ENCODE measurements around the gene SPATC1L. TPM values are rescaled to one million over a fixed set of nuclear protein-coding genes. Genes with fewer than 3 reads are reported as not detected.
"Not testable (repeated sequence)": the region's sequence is repeated elsewhere in the genome, so short reads cannot be mapped to it uniquely, and the experiment has no call there.

Gene SPATC1L
- total RNA-seq, 1 experiment from 2014 or later: 16.7 TPM

DNA sequence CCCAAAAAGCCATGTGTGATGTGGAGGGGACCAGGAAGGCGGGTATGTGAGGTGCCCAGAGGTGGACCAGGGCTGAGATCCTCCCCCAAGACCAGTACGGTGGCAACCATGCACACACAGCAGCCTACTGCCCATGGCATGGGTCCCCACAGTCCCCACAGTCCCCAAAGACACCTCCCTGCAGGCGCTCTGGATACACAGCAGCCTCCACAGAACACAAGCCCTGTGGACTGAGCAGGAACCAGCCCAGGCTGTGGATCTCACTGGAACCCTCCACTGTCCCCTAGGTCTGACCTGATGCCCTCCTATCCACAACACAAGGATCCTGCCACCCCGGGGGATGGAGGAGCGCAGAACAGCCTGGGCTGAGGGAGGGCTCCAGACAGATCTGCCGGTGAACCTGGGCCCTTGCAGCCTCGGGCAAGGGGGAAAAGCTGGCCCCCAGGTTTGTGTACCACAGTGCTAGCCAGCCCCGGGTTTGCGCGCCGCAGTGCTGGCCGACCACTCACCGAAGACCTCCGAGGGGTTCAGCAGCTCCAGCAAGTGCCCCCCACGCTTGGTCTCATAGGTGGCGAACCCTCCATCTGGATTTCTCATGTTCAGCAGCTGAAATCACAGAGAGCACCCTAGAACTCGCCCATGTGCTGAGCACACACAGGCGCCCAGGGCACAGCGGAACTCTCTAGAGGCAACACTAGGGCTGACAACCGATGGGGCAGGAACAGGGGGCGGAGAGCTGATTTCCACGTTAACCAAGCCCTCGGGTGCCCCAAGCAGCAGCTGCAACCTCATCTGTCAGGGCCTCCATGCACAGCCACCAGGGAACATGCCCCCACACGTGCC lies 22.1 kb upstream of the SPATC1L start:
- H3K4me2 ChIP-seq (ENCODE audit: low read depth, low read length, poor library complexity, severe bottlenecking): no peak overlapping the region
- no peaks in the 10 kb centered on the region for H3K9me3 ChIP-seq (ENCODE audit: low read length)
- no peaks in the 10 kb centered on the region for H3K27me3 ChIP-seq (ENCODE audit: low read length)
- no peak overlapping the region for H3K9ac ChIP-seq (ENCODE audit: low read length)
- H4K20me1 ChIP-seq (ENCODE audit: insufficient read depth, low read depth, low read length): no peaks in the 10 kb centered on the region
- peaks cover 12% of the 10 kb centered on the region for H3K36me3 ChIP-seq (ENCODE audit: insufficient read depth, low read length)
- no peak overlapping the region for H2AFZ ChIP-seq (ENCODE audit: low read length)
- no peaks in the 10 kb centered on the region for H3K79me2 ChIP-seq (ENCODE audit: low read length)
- no peak overlapping the region for H3K4me3 ChIP-seq (ENCODE audit: low read length)
- H3K27ac ChIP-seq (ENCODE audit: low read length): no peak overlapping the region
- no peak for DNase-seq
- no peaks in the 10 kb centered on the region for H3K4me1 ChIP-seq (ENCODE audit: low read length)
- H3K9me2 ChIP-seq (replicated peaks; ENCODE audit: insufficient read depth, low read length): no peaks in the 10 kb centered on the region

- no peak for DNase-seq
- Histone ChIP-seq H3K4me3 (ENCODE audit: low read length) (no peak overlapping the region), H3K27ac (ENCODE audit: low read length) (no peak overlapping the region), H3K9me2 (replicated peaks; ENCODE audit: insufficient read depth, low read length) (no peaks in the 10 kb centered on the region), H3K4me1 (ENCODE audit: low read length) (no peaks in the 10 kb centered on the region), H3K36me3 (ENCODE audit: insufficient read depth, low read length) (peaks cover 12% of the 10 kb centered on the region), H2AFZ (ENCODE audit: low read length) (no peak overlapping the region), H3K79me2 (ENCODE audit: low read length) (no peaks in the 10 kb centered on the region), H3K9me3 (ENCODE audit: low read length) (no peaks in the 10 kb centered on the region), H3K9ac (ENCODE audit: low read length) (no peak overlapping the region), H3K4me2 (ENCODE audit: low read depth, low read length, poor library complexity, severe bottlenecking) (no peak overlapping the region), H4K20me1 (ENCODE audit: insufficient read depth, low read depth, low read length) (no peaks in the 10 kb centered on the region), H3K27me3 (ENCODE audit: low read length) (no peaks in the 10 kb centered on the region)
Measured at GRCh38 chr21:46205766-46206162, 21.5 kb upstream of the SPATC1L start.

GRCh38 chr21:46205166-46205565 lies 20.9 kb upstream of the SPATC1L start:
- Histone ChIP-seq H3K27ac (ENCODE audit: low read length) (no peak overlapping the region), H4K20me1 (ENCODE audit: insufficient read depth, low read depth, low read length) (no peaks in the 10 kb centered on the region), H3K9me3 (ENCODE audit: low read length) (no peaks in the 10 kb centered on the region), H3K9ac (ENCODE audit: low read length) (no peak overlapping the region), H3K4me2 (ENCODE audit: low read depth, low read length, poor library complexity, severe bottlenecking) (no peak overlapping the region), H3K4me1 (ENCODE audit: low read length) (no peaks in the 10 kb centered on the region), H3K9me2 (replicated peaks; ENCODE audit: insufficient read depth, low read length) (no peaks in the 10 kb centered on the region), H3K36me3 (ENCODE audit: insufficient read depth, low read length) (peaks cover 18% of the 10 kb centered on the region), H3K27me3 (ENCODE audit: low read length) (no peaks in the 10 kb centered on the region), H2AFZ (ENCODE audit: low read length) (no peak overlapping the region), H3K79me2 (ENCODE audit: low read length) (no peaks in the 10 kb centered on the region), H3K4me3 (ENCODE audit: low read length) (no peak overlapping the region)
- DNase-seq: no peak

GRCh38 chr21:46203203-46203600 lies 18.9 kb upstream of the SPATC1L start:
- Histone ChIP-seq H3K36me3 (ENCODE audit: insufficient read depth, low read length) (peaks cover 35% of the 10 kb centered on the region), H3K4me2 (ENCODE audit: low read depth, low read length, poor library complexity, severe bottlenecking) (no peak overlapping the region), H3K9me2 (replicated peaks; ENCODE audit: insufficient read depth, low read length) (no peaks in the 10 kb centered on the region), H3K79me2 (ENCODE audit: low read length) (peaks cover 5% of the 10 kb centered on the region), H3K27ac (ENCODE audit: low read length) (no peak overlapping the region), H3K4me1 (ENCODE audit: low read length) (no peaks in the 10 kb centered on the region), H3K27me3 (ENCODE audit: low read length) (no peaks in the 10 kb centered on the region), H3K9ac (ENCODE audit: low read length) (no peak overlapping the region), H2AFZ (ENCODE audit: low read length) (no peak overlapping the region), H3K9me3 (ENCODE audit: low read length) (no peaks in the 10 kb centered on the region), H3K4me3 (ENCODE audit: low read length) (no peak overlapping the region), H4K20me1 (ENCODE audit: insufficient read depth, low read depth, low read length) (no peaks in the 10 kb centered on the region)
- no peak for DNase-seq

GRCh38 chr21:46202592-46203202 lies 18.4 kb upstream of the SPATC1L start:
- Histone ChIP-seq H3K9me2 (replicated peaks; ENCODE audit: insufficient read depth, low read length) (no peaks in the 10 kb centered on the region), H3K9me3 (ENCODE audit: low read length) (no peaks in the 10 kb centered on the region), H3K27me3 (ENCODE audit: low read length) (no peaks in the 10 kb centered on the region), H4K20me1 (ENCODE audit: insufficient read depth, low read depth, low read length) (no peaks in the 10 kb centered on the region), H3K79me2 (ENCODE audit: low read length) (peaks cover 6% of the 10 kb centered on the region), H3K4me3 (ENCODE audit: low read length) (no peak overlapping the region), H3K4me2 (ENCODE audit: low read depth, low read length, poor library complexity, severe bottlenecking) (no peak overlapping the region), H3K9ac (ENCODE audit: low read length) (no peak overlapping the region), H3K27ac (ENCODE audit: low read length) (no peak overlapping the region), H3K4me1 (ENCODE audit: low read length) (no peaks in the 10 kb centered on the region), H2AFZ (ENCODE audit: low read length) (no peak overlapping the region), H3K36me3 (ENCODE audit: insufficient read depth, low read length) (peaks cover 35% of the 10 kb centered on the region)
- no peak for DNase-seq

DNA sequence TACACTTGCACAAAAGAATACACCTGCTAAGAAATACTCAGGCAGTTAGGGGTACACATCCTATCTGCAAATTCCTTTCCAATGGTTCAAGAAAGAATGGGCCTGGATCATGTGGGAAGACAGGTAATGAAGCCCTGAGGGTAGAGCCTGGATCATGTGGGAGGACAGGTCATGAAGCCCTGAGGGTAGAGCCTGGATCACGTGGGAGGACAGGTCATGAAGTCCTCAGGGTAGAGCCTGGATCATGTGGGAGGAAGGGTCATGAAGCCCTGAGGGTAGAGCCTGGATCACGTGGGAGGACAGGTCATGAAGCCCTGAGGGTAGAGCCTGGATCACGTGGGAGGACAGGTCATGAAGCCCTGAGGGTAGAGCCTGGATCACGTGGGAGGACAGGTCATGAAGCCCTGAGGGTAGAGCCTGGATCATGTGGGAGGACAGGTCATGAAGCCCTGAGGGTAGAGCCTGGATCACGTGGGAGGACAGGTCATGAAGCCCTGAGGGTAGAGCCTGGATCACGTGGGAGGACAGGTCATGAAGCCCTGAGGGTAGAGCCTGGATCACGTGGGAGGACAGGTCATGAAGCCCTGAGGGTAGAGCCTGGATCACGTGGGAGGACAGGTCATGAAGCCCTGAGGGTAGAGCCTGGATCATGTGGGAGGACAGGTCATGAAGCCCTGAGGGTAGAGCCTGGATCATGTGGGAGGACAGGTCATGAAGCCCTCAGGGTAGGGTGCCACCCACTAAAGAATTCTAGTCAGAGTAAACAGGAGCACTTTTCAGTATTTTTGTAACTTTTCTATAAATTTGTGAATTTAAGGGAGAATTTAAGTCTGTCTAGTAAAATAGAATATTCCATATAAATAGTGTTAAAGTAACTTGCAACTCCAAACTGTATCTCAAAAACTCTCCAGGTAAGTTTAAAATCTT lies 16.9 kb upstream of the SPATC1L start:
- not testable (repeated sequence) for DNase-seq; H3K79me2 ChIP-seq (ENCODE audit: low read length)

DNA sequence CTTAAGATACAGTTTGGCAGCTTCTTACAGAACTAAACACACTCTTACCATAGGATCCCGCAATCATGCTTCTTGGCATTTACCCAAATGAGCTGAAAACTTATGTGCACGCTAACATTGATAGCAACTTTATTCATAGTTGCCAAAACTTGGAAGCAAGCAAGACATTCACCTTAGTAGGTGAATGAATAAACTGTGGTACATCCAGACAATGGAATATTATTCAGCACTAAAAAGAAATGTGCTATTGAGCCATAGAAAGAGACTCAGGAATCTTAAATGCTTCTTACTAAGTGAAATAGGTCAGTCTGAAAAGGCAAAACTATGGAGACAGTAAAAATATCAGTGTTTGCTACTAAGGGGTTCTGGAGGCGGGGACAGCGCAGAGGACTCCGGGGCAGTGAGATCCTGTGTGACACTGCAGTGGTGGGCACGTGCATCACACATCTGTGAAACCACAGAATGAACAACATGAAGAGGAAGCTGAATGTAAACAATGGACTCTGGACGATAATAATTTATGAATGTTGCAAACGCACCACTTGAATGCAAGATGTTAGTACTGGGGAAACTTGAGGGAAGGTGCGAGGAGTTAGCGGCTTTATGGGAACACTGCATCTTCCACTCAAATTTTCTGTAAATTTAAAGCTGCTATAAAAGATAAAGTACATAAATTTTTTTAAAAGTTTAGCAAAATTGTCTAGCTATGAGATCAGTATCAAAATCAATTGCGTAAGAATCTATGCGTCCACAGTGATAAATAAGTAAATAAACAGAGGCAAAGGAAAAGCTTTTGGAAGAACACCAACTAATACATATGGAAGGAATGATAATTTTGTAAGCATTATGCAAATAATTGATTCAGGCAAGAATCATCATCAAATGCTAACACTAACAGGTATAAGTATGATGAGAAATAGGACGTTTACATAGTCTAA lies 15.4 kb upstream of the SPATC1L start:
- Histone ChIP-seq H3K4me3 (ENCODE audit: low read length) (no peak overlapping the region), H3K36me3 (ENCODE audit: insufficient read depth, low read length) (peaks cover 47% of the 10 kb centered on the region), H3K27ac (ENCODE audit: low read length) (no peak overlapping the region), H3K27me3 (ENCODE audit: low read length) (no peaks in the 10 kb centered on the region), H3K4me2 (ENCODE audit: low read depth, low read length, poor library complexity, severe bottlenecking) (no peak overlapping the region), H3K4me1 (ENCODE audit: low read length) (no peaks in the 10 kb centered on the region), H3K9me2 (replicated peaks; ENCODE audit: insufficient read depth, low read length) (no peaks in the 10 kb centered on the region), H3K9ac (ENCODE audit: low read length) (no peak overlapping the region), H2AFZ (ENCODE audit: low read length) (no peak overlapping the region), H4K20me1 (ENCODE audit: insufficient read depth, low read depth, low read length) (no peaks in the 10 kb centered on the region), H3K79me2 (ENCODE audit: low read length) (peaks cover 6% of the 10 kb centered on the region), H3K9me3 (ENCODE audit: low read length) (no peaks in the 10 kb centered on the region)
- no peak for DNase-seq

More for the DNA sequence above, 16.9 kb upstream of the SPATC1L start:
- not testable (repeated sequence) for H4K20me1 ChIP-seq (ENCODE audit: insufficient read depth, low read depth, low read length); H3K4me3 ChIP-seq (ENCODE audit: low read length); H3K9ac ChIP-seq (ENCODE audit: low read length); H3K27ac ChIP-seq (ENCODE audit: low read length); H3K4me2 ChIP-seq (ENCODE audit: low read depth, low read length, poor library complexity, severe bottlenecking); H3K27me3 ChIP-seq (ENCODE audit: low read length); H3K9me2 ChIP-seq (replicated peaks; ENCODE audit: insufficient read depth, low read length); H3K9me3 ChIP-seq (ENCODE audit: low read length); H3K4me1 ChIP-seq (ENCODE audit: low read length); H2AFZ ChIP-seq (ENCODE audit: low read length)
- H3K36me3 ChIP-seq (ENCODE audit: insufficient read depth, low read length): peaks cover 42% of the 10 kb centered on the region
